Sigmoid colon (tissue), 7 donors: ENCODE results near the gene HMCN1. TPM values are rescaled to one million over a fixed set of nuclear protein-coding genes. Genes with fewer than 3 reads are reported as not detected.

Source experiments
- DNase-seq: peaks from one replicate; pipeline ENCODE4 v3.0.0-alpha.2; 2019
- H3K27ac ChIP-seq, 4 donors: fragments of 200-600 bp; sonication (generic); one replicate each; pipeline ENCODE4 v1.5.1; 2016 to 2019; ENCODE audit warnings: mild to moderate bottlenecking in 1 of 4
- H3K27me3 ChIP-seq, 3 donors: fragments of 200-600 bp; sonication (generic); one replicate each; pipeline ENCODE4 v1.5.1; 2019; ENCODE audit warnings: mild to moderate bottlenecking in 1 of 3
- H3K36me3 ChIP-seq, 4 donors: fragments of 200-600 bp; sonication (generic); one replicate each; pipeline ENCODE4 v1.5.1; 2016 to 2019
- H3K4me1 ChIP-seq, 4 donors: fragments of 200-600 bp; sonication (generic); one replicate each; pipeline ENCODE4 v1.5.1; 2017 to 2019
- H3K4me3 ChIP-seq, 4 donors: fragments of 200-600 bp; sonication (generic); one replicate each; pipeline ENCODE4 v1.5.1; 2017 to 2019; ENCODE audit warnings: mild to moderate bottlenecking in 2 of 4, moderate library complexity in 1 of 4
- H3K9me3 ChIP-seq, 4 donors: fragments of 200-600 bp in 3 of 4; sonication (generic) in 3 of 4; one replicate each; pipeline versions ENCODE4 v1.5.1 to v1.6.1; 2013 to 2019
- CTCF ChIP-seq, 4 experiments: fragments of 450-650 bp in 3 of 4; fragments of 200-600 bp in 1 of 4; IDR thresholded peaks; one replicate each; pipeline ENCODE4 v1.5.1; 2016 to 2019; ENCODE audit warnings: antibody characterized with exemption in 4 of 4, mild to moderate bottlenecking in 3 of 4, moderate library complexity in 2 of 4
- EP300 ChIP-seq, 4 donors: sonication (generic); formaldehyde crosslinking; IDR thresholded peaks; one replicate each; pipeline ENCODE4 v1.6.1; 2017; ENCODE audit warnings: antibody characterized with exemption in 4 of 4
- POLR2A ChIP-seq, 2 donors: fragments of 450-650 bp; IDR thresholded peaks; one replicate each; pipeline ENCODE4 v1.6.1; 2016; ENCODE audit warnings: antibody characterized with exemption in 2 of 2, mild to moderate bottlenecking in 2 of 2, moderate library complexity in 2 of 2
- POLR2AphosphoS5 ChIP-seq, 4 donors: sonication (generic); formaldehyde crosslinking; IDR thresholded peaks; one replicate each; pipeline ENCODE4 v1.6.1; 2017; ENCODE audit warnings: antibody characterized with exemption in 4 of 4
- WGBS, 2 donors: extraction: QIAGEN DNeasy Blood & Tissue Kit; methylation state at CpG; one replicate each; pipeline ENCODE4 v1.1.7; 2013; 5-methylcytosine and 5-hydroxymethylcytosine counted together
- intact Hi-C: fragments of 100-400 bp; cut with DNase I; formaldehyde crosslinking; loops from one replicate; pipeline ENCODE4 v1.15.1; 2023
- polyA plus RNA-seq, 3 donors: library from polyadenylated mRNA; stranded (reverse); fragments of 200-250 nt; gene quantifications; one replicate each; pipeline ENCODE4 v1.2.3, GENCODE V29; 2013
- total RNA-seq, 4 donors: library from RNA; depleted of rRNA; stranded (reverse); fragments of >200 nt; gene quantifications; one replicate each; pipeline ENCODE4 v1.1.0, GENCODE V29; 2016
- donor health status: healthy with polysubstance abuse.
- donor health status: Bipolar disorder and iron deficiency.
- donor health status: healthy.

The HMCN1 gene
- total and polyA plus RNA-seq, 7 donors: under 0.01 to 22.7 (median 6.7) TPM

GRCh38 chr1:186231861-186232436, 497.8 kb downstream of the HMCN1 start:
- Histone ChIP-seq H3K27ac (no peak overlapping the region), H3K4me1 (no peaks in the 10 kb centered on the region), H3K27me3 (no peaks in the 10 kb centered on the region), H3K4me3 (no peak overlapping the region), H3K9me3 (no peaks in the 10 kb centered on the region), H3K36me3 (no peaks in the 10 kb centered on the region)
- intact Hi-C loops: no loop called here
- TF ChIP-seq POLR2AphosphoS5 (IDR thresholded peaks at IDR 0.05) (no peak), POLR2A (IDR thresholded peaks at IDR 0.05) (no peak), EP300 (IDR thresholded peaks at IDR 0.05) (no peak), CTCF (IDR thresholded peaks at IDR 0.05) (no peak)
- 85 to 89% methylated on average over 2 of the region's 2 CpGs for WGBS, 2 donors
- DNase-seq: no peak

GRCh38 chr1:186234976-186235686, 500.9 kb downstream of the HMCN1 start:
- no peak overlapping the region for H3K27ac ChIP-seq
- no peak overlapping the region for H3K4me3 ChIP-seq
- no peak for DNase-seq
- 50 to 57% methylated on average over 2 of the region's 2 CpGs for WGBS, 2 donors
- H3K27me3 ChIP-seq: no peaks in the 10 kb centered on the region
- H3K4me1 ChIP-seq: no peaks in the 10 kb centered on the region
- no peaks in the 10 kb centered on the region for H3K36me3 ChIP-seq
- no peaks in the 10 kb centered on the region for H3K9me3 ChIP-seq
- no peak for TF ChIP-seq POLR2AphosphoS5 (IDR thresholded peaks at IDR 0.05)
- no peak for TF ChIP-seq CTCF (IDR thresholded peaks at IDR 0.05)
- no peak for TF ChIP-seq EP300 (IDR thresholded peaks at IDR 0.05)
- TF ChIP-seq POLR2A (IDR thresholded peaks at IDR 0.05): no peak
- intact Hi-C loops: no loop called here

- no peaks in the 10 kb centered on the region for H3K4me1 ChIP-seq
- no peaks in the 10 kb centered on the region for H3K36me3 ChIP-seq
- no peaks in the 10 kb centered on the region for H3K9me3 ChIP-seq
- WGBS, 2 donors: 78 to 92% methylated on average over 4 of the region's 4 CpGs
- TF ChIP-seq POLR2AphosphoS5 (IDR thresholded peaks at IDR 0.05) (no peak), CTCF (IDR thresholded peaks at IDR 0.05) (no peak)
- no peak overlapping the region for H3K27ac ChIP-seq
- H3K27me3 ChIP-seq: no peaks in the 10 kb centered on the region
- intact Hi-C loops: no loop called here
- DNase-seq: no peak
- no peak overlapping the region for H3K4me3 ChIP-seq
These were observed 501.5 kb downstream of the HMCN1 start for GRCh38 chr1:186235696-186236095.

- TF ChIP-seq POLR2A (IDR thresholded peaks at IDR 0.05): no peak
- no peak for TF ChIP-seq CTCF (IDR thresholded peaks at IDR 0.05)
- TF ChIP-seq POLR2AphosphoS5 (IDR thresholded peaks at IDR 0.05): no peak
- no peak for TF ChIP-seq EP300 (IDR thresholded peaks at IDR 0.05)
- DNase-seq: no peak
- H3K4me3 ChIP-seq: no peak overlapping the region
- H3K27me3 ChIP-seq: no peaks in the 10 kb centered on the region
- H3K36me3 ChIP-seq: no peaks in the 10 kb centered on the region
- intact Hi-C loops: no loop called here
- H3K9me3 ChIP-seq: no peaks in the 10 kb centered on the region
- H3K4me1 ChIP-seq: no peaks in the 10 kb centered on the region
- no peak overlapping the region for H3K27ac ChIP-seq
- WGBS, 2 donors: 89 to 91% methylated on average over 3 of the region's 3 CpGs
These were observed 502.7 kb downstream of the HMCN1 start for GRCh38 chr1:186236921-186237320.

GRCh38 chr1:186239171-186239570, 505.0 kb downstream of the HMCN1 start:
- no peaks in the 10 kb centered on the region for H3K36me3 ChIP-seq
- DNase-seq: no peak
- H3K27ac ChIP-seq: no peak overlapping the region
- no peak overlapping the region for H3K4me3 ChIP-seq
- no peaks in the 10 kb centered on the region for H3K4me1 ChIP-seq
- intact Hi-C loops: no loop called here
- H3K9me3 ChIP-seq: no peaks in the 10 kb centered on the region
- H3K27me3 ChIP-seq: no peaks in the 10 kb centered on the region
- TF ChIP-seq POLR2A (IDR thresholded peaks at IDR 0.05) (no peak), POLR2AphosphoS5 (IDR thresholded peaks at IDR 0.05) (no peak), EP300 (IDR thresholded peaks at IDR 0.05) (no peak), CTCF (IDR thresholded peaks at IDR 0.05) (no peak)
